ENCODE measurements around the gene LSM12.
A peak's percentile ranks its signal among the peaks of the same experiment; 100 is the strongest.

LSM12 gene

DNA sequence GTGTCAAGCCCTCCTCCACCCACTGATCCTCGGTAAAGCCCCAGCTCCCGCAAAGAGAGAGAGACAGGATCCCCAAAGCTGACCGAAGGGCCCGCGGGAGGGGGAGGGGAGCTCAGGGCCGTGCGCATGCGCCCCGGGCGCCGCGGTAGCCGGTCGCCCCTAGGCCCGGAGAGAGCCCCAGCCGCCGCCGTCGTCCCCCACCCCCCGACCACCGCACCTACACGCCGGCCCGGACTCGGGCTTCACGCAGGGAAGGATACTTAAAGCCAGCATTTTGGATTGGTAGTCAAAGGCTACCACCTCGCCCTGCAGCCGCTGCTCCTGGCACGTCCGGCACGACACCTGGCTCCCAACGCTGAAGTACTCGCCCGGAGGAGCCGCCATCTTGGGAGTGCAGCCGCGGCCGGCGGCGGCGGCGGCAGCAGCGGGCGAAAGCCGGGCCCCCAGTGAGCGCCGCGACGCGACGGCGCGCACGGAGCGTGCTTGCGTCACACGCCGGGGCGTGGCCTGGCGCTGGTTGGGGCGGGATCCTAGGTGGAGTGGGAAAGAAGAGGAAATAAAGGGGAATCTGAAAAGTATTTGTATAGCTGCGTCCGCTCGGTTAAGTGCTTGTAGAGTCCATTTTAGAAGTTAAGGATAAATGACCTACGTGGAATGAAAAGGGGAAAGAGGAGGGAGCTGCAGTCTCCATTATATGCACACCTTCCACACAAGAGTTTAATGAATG is at the start of gene LSM12:
TSS of gene LSM12 (minus strand) at position 468 of the 727 bp plus-strand sequence. CDS start at position 384, 84 bp downstream.
- peak within 1 kb of the TSS; percentile 92 for H3K27ac ChIP-seq
- TF ChIP-seq ZFX (IDR thresholded peaks at IDR 0.05; ENCODE audit: borderline replicate concordance), result no peak
- no peak for TF ChIP-seq CTCF (IDR thresholded peaks at IDR 0.05)

DNA sequence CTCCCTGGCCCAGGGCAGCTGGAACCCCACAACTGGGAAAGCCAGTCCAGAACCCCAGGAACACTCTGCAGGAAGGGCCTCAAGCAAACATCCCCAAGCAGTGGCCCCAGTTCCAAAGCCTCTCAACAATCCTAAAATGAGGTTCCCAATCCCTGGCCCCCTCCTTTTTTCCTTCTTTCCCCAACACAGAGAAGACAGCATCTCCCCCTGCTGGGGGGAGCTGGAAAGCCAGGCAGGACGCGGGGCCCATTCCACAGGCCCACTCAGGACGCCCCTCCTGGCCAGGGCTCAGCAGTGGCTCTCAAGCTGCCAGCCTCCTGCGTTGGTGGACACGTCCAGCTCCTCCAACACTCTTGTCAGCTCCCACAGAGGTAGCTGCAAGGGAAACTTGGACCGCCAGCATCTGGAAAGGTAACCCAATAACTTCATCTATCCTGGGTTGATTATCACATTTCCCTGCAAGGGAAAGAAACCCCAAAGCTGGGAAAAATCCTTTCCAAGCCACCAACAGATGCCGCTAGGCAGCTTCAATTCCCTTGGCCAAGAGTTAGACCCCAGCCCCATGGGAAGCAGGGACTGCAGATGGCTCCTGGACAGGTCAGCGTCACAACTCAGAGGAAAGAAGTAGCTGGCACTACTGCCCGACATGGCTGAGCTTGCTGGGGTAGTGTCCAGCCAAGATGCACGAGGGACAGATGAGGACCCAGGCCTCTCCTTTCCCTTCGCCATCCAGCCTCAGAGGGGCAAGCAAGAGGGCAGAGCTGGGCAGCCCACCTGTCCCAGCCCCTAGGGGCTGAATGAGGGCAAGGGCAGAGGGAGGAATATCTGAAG is 49.3 kb upstream of the LSM12 start:
- no peak overlapping the region for H3K27ac ChIP-seq
- no peak for TF ChIP-seq ZFX (IDR thresholded peaks at IDR 0.05; ENCODE audit: borderline replicate concordance)
- peak; percentile 61 for TF ChIP-seq CTCF (IDR thresholded peaks at IDR 0.05)

GRCh38 chr17:44113868-44114840 is 47.7 kb upstream of the LSM12 start:
- TF ChIP-seq ZFX (IDR thresholded peaks at IDR 0.05; ENCODE audit: borderline replicate concordance), result no peak
- H3K27ac ChIP-seq, result no peak overlapping the region

DNA sequence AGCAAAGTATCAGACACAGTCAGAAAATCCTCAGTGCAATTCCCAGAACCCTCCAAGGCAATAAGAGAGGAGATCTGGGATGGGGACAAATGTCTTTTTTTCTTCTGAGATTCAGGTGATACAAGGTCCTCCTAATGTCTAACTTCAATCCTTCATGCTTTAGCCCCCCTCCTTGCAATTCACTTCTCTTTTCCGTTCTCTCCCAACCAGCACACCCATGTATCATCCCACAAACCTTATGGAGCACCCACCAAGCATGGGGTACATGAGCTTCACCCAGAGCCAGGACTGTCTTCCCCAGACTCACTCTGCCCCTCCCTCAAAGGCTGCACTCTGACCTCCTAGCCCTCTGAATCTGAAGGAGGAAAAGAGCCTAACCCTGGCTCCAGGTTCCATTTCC is 46.9 kb upstream of the LSM12 start:
- TF ChIP-seq ZFX (IDR thresholded peaks at IDR 0.05; ENCODE audit: borderline replicate concordance) (no peak), CTCF (IDR thresholded peaks at IDR 0.05) (no peak)
- H3K27ac ChIP-seq, result no peak overlapping the region

GRCh38 chr17:44112284-44113280 is 46.1 kb upstream of the LSM12 start:
- H3K27ac ChIP-seq, result 0 out of 2 replicates have a peak overlapping the region, but pooled peaks have one; percentile 29
- TF ChIP-seq CTCF (IDR thresholded peaks at IDR 0.05), result no peak
- no peak for TF ChIP-seq ZFX (IDR thresholded peaks at IDR 0.05; ENCODE audit: borderline replicate concordance)

DNA sequence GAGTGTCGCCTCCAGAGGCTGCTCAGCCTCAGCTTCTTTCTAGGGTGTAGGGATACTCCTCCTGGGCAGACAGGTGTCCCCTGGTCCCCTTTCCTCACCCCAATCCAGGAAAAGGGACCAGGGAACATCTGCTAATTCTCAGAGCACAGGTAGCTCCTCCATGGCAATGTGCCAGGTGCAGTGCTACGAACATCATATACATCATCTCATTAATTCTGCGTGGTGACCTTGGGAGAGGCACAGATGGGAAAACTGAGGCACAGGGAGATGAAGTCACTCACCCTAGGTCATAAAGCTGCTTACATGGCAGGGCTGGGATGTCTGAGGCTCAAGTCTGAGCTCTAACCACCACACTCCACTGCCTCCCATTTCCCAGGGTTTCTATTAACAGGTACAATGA is 45.3 kb upstream of the LSM12 start:
- H3K27ac ChIP-seq, result peak overlapping the region; percentile 62
- TF ChIP-seq ZFX (IDR thresholded peaks at IDR 0.05; ENCODE audit: borderline replicate concordance) (no peak), CTCF (IDR thresholded peaks at IDR 0.05) (no peak)
